Lower lobe of right lung (tissue), 2 donors: Measurements from ENCODE around the gene NR3C1. TPM values are rescaled to one million over a fixed set of nuclear protein-coding genes. Genes with fewer than 3 reads are reported as not detected.

Experiments used
- ATAC-seq, 2 donors: fragments of 200-7000 bp; cut with Tn5 transposase; one replicate each; pipeline ENCODE4 v1.9.1; 2020 to 2022; ENCODE audit warnings: mild to moderate bottlenecking in 2 of 2, moderate library complexity in 2 of 2
- DNase-seq: peaks from one replicate; pipeline ENCODE4 v3.0.0-alpha.2; 2020
- H3K27ac ChIP-seq: fragments of 200-600 bp; one replicate; pipeline ENCODE4 v1.8.0; 2022
- H3K27me3 ChIP-seq: fragments of 200-600 bp; one replicate; pipeline ENCODE4 v1.8.0; 2022; ENCODE audit warnings: low read depth
- H3K36me3 ChIP-seq: fragments of 200-600 bp; one replicate; pipeline ENCODE4 v1.8.0; 2022; ENCODE audit warnings: mild to moderate bottlenecking
- H3K4me1 ChIP-seq: fragments of 200-600 bp; one replicate; pipeline ENCODE4 v1.8.0; 2022
- H3K4me3 ChIP-seq: fragments of 200-600 bp; one replicate; pipeline ENCODE4 v1.8.0; 2022; ENCODE audit warnings: mild to moderate bottlenecking
- H3K9me3 ChIP-seq: fragments of 200-600 bp; one replicate; pipeline ENCODE4 v1.8.0; 2022
- CTCF ChIP-seq: fragments of 200-600 bp; IDR thresholded peaks from one replicate; pipeline ENCODE4 v1.8.0; 2022; ENCODE audit warnings: antibody characterized with exemption, mild to moderate bottlenecking
- intact Hi-C: fragments of 100-400 bp; cut with DNase I; formaldehyde crosslinking; loops from one replicate; pipeline ENCODE4 v1.11.0; 2022
- total RNA-seq: library from RNA; stranded (reverse); fragmentation: NEBNext Ultra II Directional; extraction: Animal tissue kit (Norgen Biotek cat#: 25700); gene quantifications from one replicate; pipeline ENCODE4 v1.2.1, GENCODE V29; 2021
- donor health status: DM: no; HTN: yes; CAD: no; lungs with severe emphysema.

Gene NR3C1
- total RNA-seq, 1 donor from 2014 or later = 110 TPM

- Histone ChIP-seq H3K9me3 (no peaks in the 10 kb centered on the region), H3K27ac (no peak overlapping the region), H3K4me1 (peaks cover 6% of the 10 kb centered on the region), H3K27me3 (no peaks in the 10 kb centered on the region), H3K36me3 (no peaks in the 10 kb centered on the region), H3K4me3 (no peak overlapping the region)
- no peak for ATAC-seq
- no peak for DNase-seq
- intact Hi-C loops = no loop called here
- TF ChIP-seq CTCF = no peak
Measured at GRCh38 chr5:143247134-143247815, 156.2 kb downstream of the NR3C1 start.

GRCh38 chr5:143245929-143246561 is 157.4 kb downstream of the NR3C1 start:
- H3K9me3 ChIP-seq = no peaks in the 10 kb centered on the region
- TF ChIP-seq CTCF = no peak
- no peak for DNase-seq
- ATAC-seq = no peak
- H3K27ac ChIP-seq = no peak overlapping the region
- intact Hi-C loops = no loop called here
- H3K4me1 ChIP-seq = peaks cover 6% of the 10 kb centered on the region
- no peaks in the 10 kb centered on the region for H3K27me3 ChIP-seq
- no peaks in the 10 kb centered on the region for H3K36me3 ChIP-seq
- H3K4me3 ChIP-seq = no peak overlapping the region

DNA sequence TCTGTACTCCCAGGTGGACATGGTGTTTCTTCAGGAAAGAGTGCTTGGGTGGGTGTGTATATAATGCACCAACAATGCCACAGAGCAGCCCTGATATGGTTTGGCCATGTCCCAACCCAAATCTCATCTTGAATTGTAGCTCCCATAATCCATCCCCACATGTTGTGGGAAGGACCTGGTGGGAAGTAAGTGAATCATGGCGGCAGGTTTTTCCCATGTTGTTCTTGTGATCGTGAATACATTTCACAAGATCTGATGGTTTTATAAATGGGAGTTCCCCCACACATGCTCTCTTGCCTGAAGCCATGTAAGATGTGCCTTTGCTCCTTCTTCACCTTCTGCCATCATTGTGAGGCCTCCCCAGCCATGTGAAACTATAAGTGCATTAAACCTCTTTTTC is 158.5 kb downstream of the NR3C1 start:
- Histone ChIP-seq H3K9me3 (no peaks in the 10 kb centered on the region), H3K4me3 (no peak overlapping the region), H3K4me1 (peaks cover 6% of the 10 kb centered on the region), H3K36me3 (no peaks in the 10 kb centered on the region), H3K27me3 (no peaks in the 10 kb centered on the region), H3K27ac (no peak overlapping the region)
- intact Hi-C loops = no loop called here
- ATAC-seq (no peak), DNase-seq (no peak)
- TF ChIP-seq CTCF = no peak

GRCh38 chr5:143244000-143244736 is 159.3 kb downstream of the NR3C1 start:
- Histone ChIP-seq H3K27me3 (no peaks in the 10 kb centered on the region), H3K36me3 (no peaks in the 10 kb centered on the region), H3K4me3 (no peak overlapping the region), H3K9me3 (no peaks in the 10 kb centered on the region), H3K27ac (peak overlapping the region; percentile 54), H3K4me1 (peaks cover 6% of the 10 kb centered on the region)
- intact Hi-C loops = no loop called here
- ATAC-seq (peak; percentile 69 to 87), DNase-seq (no peak)
- no peak for TF ChIP-seq CTCF

DNA sequence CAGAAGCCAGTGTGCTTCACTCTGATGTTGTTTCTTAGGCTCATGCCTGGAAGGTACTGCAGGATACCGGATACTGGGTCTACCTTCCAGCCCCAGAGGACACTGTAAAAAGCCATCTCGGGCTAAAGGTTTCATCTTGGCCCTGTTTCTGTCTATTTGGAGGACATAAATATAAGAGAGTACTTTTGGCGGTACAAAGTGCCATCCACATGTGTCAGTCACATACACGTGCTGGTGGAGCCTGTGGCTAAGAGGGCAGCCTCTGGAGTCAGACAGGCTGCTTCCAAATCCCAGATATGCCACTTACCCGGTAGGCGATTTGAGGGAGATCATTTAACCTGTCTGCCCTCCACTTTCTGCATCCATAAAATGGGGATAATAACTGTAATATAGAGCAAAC is 160.4 kb downstream of the NR3C1 start:
- H3K27me3 ChIP-seq = no peaks in the 10 kb centered on the region
- no peak for TF ChIP-seq CTCF
- H3K4me1 ChIP-seq = peaks cover 6% of the 10 kb centered on the region
- no peak overlapping the region for H3K27ac ChIP-seq
- no peak for ATAC-seq
- no peak overlapping the region for H3K4me3 ChIP-seq
- no peak for DNase-seq
- no peaks in the 10 kb centered on the region for H3K9me3 ChIP-seq
- H3K36me3 ChIP-seq = no peaks in the 10 kb centered on the region
- intact Hi-C loops = no loop called here
